AG04450 (cell line): ENCODE results near the gene NOP16. TPM values are rescaled to one million over a fixed set of nuclear protein-coding genes. Genes with fewer than 3 reads are reported as not detected.
"Not testable (repeated sequence)": the region's sequence is repeated elsewhere in the genome, so short reads cannot be mapped to it uniquely, and the experiment has no call there.

Experiments used
- CTCF ChIA-PET: fragments of 300-600, 350-600 bp; formaldehyde crosslinking; extraction: SDS; loops from one replicate; lab custom pipeline; 2022; ENCODE audit warnings: antibody characterized with exemption, inconsistent platforms; lab: Charles Lee
- POLR2A ChIA-PET: fragments of 350-600 bp; formaldehyde crosslinking; extraction: SDS; loops from one replicate; lab custom pipeline; 2021; ENCODE audit warnings: antibody characterized with exemption, inconsistent platforms; lab: Yijun Ruan, JAX
- DNase-seq: peaks from one replicate; pipeline ENCODE4 v3.0.0-alpha.2; 2011; ENCODE audit warnings: low read depth, low spot score
- H3K27ac ChIP-seq: one replicate; pipeline ENCODE4 v1.5.1; 2012; ENCODE audit warnings: low read depth, low read length, control low read depth
- H3K27me3 ChIP-seq: one replicate; pipeline ENCODE4 v1.6.0; 2012; ENCODE audit warnings: low read length; ENCODE audit not compliant: control insufficient read depth, insufficient read depth
- H3K4me3 ChIP-seq: 2 replicates; pipeline ENCODE4 v1.5.1; 2011; ENCODE audit warnings: mild to moderate bottlenecking, low read depth, low read length, control low read depth
- H3K9me3 ChIP-seq: 2 replicates; pipeline ENCODE4 v1.5.1; 2012; ENCODE audit warnings: low read length; ENCODE audit not compliant: control insufficient read depth, insufficient read depth
- polyA plus RNA-seq: library from polyadenylated mRNA; depleted of rRNA; stranded (reverse); fragments of >200 nt; gene quantifications from 2 replicates; pipeline ENCODE4 v1.2.3, GENCODE V29; 2011
- TF ChIP-seq, protein P1 (sequence below): IDR thresholded peaks from 2 replicates; pipeline ENCODE4 v1.5.1; 2011; ENCODE audit warnings: low read depth, low read length, control low read depth, inconsistent platforms

Gene NOP16
- polyA plus RNA-seq, 1 experiment, result 29.3 TPM

DNA sequence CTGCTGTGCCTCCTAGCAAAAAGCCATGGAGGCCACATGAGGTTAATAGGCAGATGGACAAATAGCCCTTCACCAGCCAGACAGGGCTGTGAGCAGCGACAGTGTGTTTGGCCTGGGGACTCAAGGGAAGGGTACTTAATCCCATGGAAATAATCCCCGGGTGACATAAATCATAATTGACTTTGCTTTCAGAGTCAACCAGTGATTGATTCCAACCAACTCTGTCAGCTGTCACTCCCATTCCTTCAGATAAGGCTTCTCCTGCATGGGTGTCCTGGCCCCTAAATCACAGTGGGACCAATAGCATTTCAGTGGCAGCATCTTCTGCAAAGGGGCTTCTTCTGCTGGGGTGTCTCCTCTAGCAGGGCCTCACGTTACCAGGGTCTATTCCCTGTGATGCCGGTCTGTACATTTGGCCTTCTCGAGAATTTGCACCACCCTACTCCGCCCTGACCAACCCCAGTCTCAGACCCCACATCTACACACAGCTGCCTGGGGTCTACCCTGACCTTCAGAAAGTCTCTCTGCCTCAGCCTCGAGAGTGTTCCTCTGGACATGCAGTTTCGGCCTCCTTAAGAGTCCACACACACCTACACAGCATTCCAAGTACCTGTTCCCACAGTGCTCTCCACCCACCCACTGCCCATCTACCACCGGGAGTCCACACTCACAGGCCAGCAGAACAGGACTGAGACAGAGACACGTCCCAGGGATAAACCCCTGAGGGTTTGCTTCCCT lies 24.3 kb upstream of the NOP16 start:
- Histone ChIP-seq H3K4me3 (no peak overlapping the region), H3K9me3 (no peaks in the 10 kb centered on the region; the same call in 1 of the 2 replicates), H3K27ac (no peak overlapping the region), H3K27me3 (no peaks in the 10 kb centered on the region)
- DNase-seq, result no peak
- ChIA-PET POLR2A (interaction anchor here (1.1 kb wide), 1 partner anchor 23 kb away, joined by 3 read pairs; no protein-coding TSS in a partner anchor), CTCF (interaction anchor here (0.9 kb wide), 1 partner anchor 683 kb away, joined by 3 read pairs; no protein-coding TSS in a partner anchor)
- TF ChIP-seq, protein P1, sequence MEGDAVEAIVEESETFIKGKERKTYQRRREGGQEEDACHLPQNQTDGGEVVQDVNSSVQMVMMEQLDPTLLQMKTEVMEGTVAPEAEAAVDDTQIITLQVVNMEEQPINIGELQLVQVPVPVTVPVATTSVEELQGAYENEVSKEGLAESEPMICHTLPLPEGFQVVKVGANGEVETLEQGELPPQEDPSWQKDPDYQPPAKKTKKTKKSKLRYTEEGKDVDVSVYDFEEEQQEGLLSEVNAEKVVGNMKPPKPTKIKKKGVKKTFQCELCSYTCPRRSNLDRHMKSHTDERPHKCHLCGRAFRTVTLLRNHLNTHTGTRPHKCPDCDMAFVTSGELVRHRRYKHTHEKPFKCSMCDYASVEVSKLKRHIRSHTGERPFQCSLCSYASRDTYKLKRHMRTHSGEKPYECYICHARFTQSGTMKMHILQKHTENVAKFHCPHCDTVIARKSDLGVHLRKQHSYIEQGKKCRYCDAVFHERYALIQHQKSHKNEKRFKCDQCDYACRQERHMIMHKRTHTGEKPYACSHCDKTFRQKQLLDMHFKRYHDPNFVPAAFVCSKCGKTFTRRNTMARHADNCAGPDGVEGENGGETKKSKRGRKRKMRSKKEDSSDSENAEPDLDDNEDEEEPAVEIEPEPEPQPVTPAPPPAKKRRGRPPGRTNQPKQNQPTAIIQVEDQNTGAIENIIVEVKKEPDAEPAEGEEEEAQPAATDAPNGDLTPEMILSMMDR, result no peak

DNA sequence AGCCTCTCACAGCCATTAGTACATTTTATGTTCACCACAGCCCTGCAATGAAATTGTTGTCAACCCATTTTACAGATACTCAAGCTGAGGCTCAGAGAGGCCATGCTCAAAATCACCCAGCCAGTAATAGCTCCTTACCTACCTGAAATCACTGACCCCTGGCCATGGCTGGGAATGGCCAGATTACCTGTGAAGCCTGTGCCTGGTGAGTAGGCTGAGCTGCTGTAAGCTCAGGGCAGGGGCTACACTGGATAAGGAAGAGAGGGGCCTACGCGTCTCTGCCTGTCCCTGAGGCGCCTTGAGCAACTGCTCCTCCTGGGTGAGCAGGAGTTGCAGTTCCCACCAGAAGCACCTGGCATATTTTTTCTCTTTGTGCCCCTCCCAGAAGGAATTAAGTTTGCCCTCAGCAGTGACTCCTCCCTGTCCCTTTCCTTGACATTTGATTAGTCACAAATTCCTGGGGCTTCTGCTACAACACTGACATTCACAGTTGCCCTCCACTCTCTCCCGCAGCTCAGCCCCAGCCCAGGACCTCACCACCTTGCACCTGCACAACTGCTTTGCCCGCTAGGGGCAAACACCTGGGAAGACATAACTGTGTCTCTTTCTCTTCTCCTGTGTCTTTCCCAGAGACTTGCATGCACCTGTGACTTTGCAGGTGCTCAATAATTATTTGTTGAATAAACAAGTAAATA lies 22.2 kb upstream of the NOP16 start:
- no peak for DNase-seq
- H3K9me3 ChIP-seq, result no peaks in the 10 kb centered on the region; the same call in 1 of the 2 replicates
- POLR2A ChIA-PET, result no interaction called here
- TF ChIP-seq, protein P1, result no peak
- no peaks in the 10 kb centered on the region for H3K27me3 ChIP-seq
- no peak overlapping the region for H3K4me3 ChIP-seq
- CTCF ChIA-PET, result interaction anchor here (3.4 kb wide), 1 partner anchor 37 kb away, joined by 22 read pairs; the partner anchor contains the start of gene FAF2
- no peak overlapping the region for H3K27ac ChIP-seq

DNA sequence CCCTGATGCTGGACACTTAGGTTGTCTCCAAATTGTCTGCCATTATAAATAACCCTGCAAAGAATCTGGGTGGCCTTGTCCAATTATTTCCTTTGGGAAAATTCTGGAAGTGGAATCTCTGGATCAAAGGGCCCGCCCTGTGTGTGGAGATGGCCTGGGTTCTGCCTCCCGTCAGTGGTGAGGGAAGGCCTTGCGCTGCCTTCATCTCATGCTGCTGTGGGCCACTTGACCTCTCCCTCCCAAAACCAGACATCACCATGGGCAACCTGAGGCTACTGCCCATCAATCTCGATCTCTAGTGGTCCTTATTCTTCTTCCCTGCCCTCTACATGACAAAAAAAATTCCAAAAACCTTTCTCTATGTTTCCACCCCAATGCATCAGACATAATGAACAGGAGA lies 21.4 kb upstream of the NOP16 start:
- no peaks in the 10 kb centered on the region for H3K27me3 ChIP-seq
- POLR2A ChIA-PET, result no interaction called here
- no peak overlapping the region for H3K4me3 ChIP-seq
- TF ChIP-seq, protein P1, result no peak
- H3K27ac ChIP-seq, result no peak overlapping the region
- CTCF ChIA-PET, result interaction anchor here (3.4 kb wide), 1 partner anchor 38 kb away, joined by 22 read pairs; the partner anchor contains the start of gene FAF2
- H3K9me3 ChIP-seq, result no peaks in the 10 kb centered on the region; the same call in 1 of the 2 replicates
- DNase-seq, result no peak

DNA sequence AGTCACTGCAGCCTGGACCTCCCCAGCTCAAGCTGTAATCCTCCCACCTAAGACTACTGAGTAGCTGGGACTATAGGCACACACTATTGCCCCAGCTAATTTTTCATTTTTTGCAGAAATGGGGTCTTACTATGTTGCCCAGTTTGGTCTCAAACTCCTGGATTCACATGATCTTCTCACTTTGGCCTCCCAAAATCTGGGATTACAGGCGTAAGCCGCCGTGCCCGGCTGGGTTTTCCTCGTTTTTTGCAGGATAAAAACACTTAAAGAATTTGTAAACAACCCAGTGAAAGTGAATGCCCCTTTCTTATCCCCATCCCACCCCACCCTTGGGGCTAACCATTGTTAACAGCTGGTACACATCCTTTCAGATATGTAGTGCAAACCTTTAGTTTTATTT lies 20.2 kb upstream of the NOP16 start:
- H3K9me3 ChIP-seq, result no peaks in the 10 kb centered on the region; the same call in 1 of the 2 replicates
- no peaks in the 10 kb centered on the region for H3K27me3 ChIP-seq
- DNase-seq, result no peak
- TF ChIP-seq, protein P1, result no peak
- ChIA-PET CTCF (interaction anchor here (0.5 to 3.4 kb wide), 4 partner anchors 8 to 1763 kb away, joined by 3 to 22 read pairs (median 6); partner anchors contain the start of gene FAF2), POLR2A (no interaction called here)
- H3K4me3 ChIP-seq, result no peak overlapping the region
- no peak overlapping the region for H3K27ac ChIP-seq

DNA sequence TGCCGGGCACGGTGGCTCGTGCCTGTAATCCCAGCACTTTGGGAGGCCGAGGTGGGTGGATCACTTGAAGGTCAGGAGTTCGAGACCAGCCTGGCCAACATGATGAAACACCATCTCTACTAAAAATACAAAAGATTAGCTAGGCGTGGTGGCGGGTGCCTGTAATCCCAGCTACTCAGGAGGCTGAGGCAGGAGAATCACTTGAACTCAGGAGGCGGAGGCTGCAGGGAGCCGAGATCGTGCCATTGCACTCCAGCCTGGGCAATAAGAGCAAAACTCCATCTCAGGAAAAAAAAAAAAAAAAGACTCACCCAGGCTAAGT lies 19.8 kb upstream of the NOP16 start:
- H3K4me3 ChIP-seq, POLR2A ChIA-PET: not testable (repeated sequence)
- CTCF ChIA-PET, result interaction anchor here (1.0 to 3.4 kb wide), 2 partner anchors 9 to 40 kb away, joined by 3 to 22 read pairs; partner anchors contain the start of gene FAF2

More for the DNA sequence above, 19.8 kb upstream of the NOP16 start:
- H3K27me3 ChIP-seq, DNase-seq, H3K27ac ChIP-seq, H3K9me3 ChIP-seq: not testable (repeated sequence)
